HFF-Myc (cell line): ENCODE results near the gene CPNE5.

Experiments used
- DNase-seq: peaks from one replicate; pipeline ENCODE4 v3.0.0-alpha.2; 2011; ENCODE audit warnings: low read depth; ENCODE audit errors: extremely low read depth
- H3K4me3 ChIP-seq: replicated peaks from 2 replicates; pipeline ENCODE4 v1.5.1; 2011; ENCODE audit warnings: low read depth, mild to moderate bottlenecking, control low read depth, low read length
- CTCF ChIP-seq: IDR thresholded peaks from 2 replicates; pipeline ENCODE4 v1.5.1; 2012; ENCODE audit warnings: mild to moderate bottlenecking, low read depth, low read length, control low read depth; ENCODE audit errors: missing control alignments

The CPNE5 gene

GRCh38 chr6:36742146-36742545 lies 97.1 kb downstream of the CPNE5 start:
- no peak for TF ChIP-seq CTCF
- no peak overlapping the region for H3K4me3 ChIP-seq
- DNase-seq: no peak

GRCh38 chr6:36740818-36741179 lies 98.4 kb downstream of the CPNE5 start:
- no peak for TF ChIP-seq CTCF
- H3K4me3 ChIP-seq: no peak overlapping the region
- no peak for DNase-seq

- H3K4me3 ChIP-seq: no peak overlapping the region
- no peak for TF ChIP-seq CTCF
- DNase-seq: no peak
Observed at GRCh38 chr6:36739947-36740817, 99.1 kb downstream of the CPNE5 start.

GRCh38 chr6:36738108-36738507 lies 101.1 kb downstream of the CPNE5 start:
- TF ChIP-seq CTCF: no peak
- no peak overlapping the region for H3K4me3 ChIP-seq
- DNase-seq: no peak

GRCh38 chr6:36737043-36737785 lies 102.0 kb downstream of the CPNE5 start:
- no peak overlapping the region for H3K4me3 ChIP-seq
- no peak for TF ChIP-seq CTCF
- DNase-seq: no peak

- peak; percentile 33 for DNase-seq
- no peak for TF ChIP-seq CTCF
- no peak overlapping the region for H3K4me3 ChIP-seq
Observed at GRCh38 chr6:36735110-36736071, 103.9 kb downstream of the CPNE5 start.
